ENCODE results near the gene PKNOX2. TPM values are rescaled to one million over a fixed set of nuclear protein-coding genes. Genes with fewer than 3 reads are reported as not detected.

Gene PKNOX2
- total RNA-seq, 1 donor from 2014 or later = 2.6 TPM

GRCh38 chr11:125308246-125308645 lies 143.7 kb downstream of the PKNOX2 start:
- no peak for DNase-seq (ENCODE audit: low spot score)

GRCh38 chr11:125312391-125312790 lies 147.8 kb downstream of the PKNOX2 start:
- peak; percentile 84 for DNase-seq (ENCODE audit: low spot score)

GRCh38 chr11:125312812-125313211 lies 148.3 kb downstream of the PKNOX2 start:
- no peak for DNase-seq (ENCODE audit: low spot score)

GRCh38 chr11:125313271-125314219 lies 149.0 kb downstream of the PKNOX2 start:
- peak; percentile 67 for DNase-seq (ENCODE audit: low spot score)

- no peak for DNase-seq (ENCODE audit: low spot score)
Measured at GRCh38 chr11:125314276-125315078, 149.9 kb downstream of the PKNOX2 start.

GRCh38 chr11:125315079-125315740 lies 150.7 kb downstream of the PKNOX2 start:
- no peak for DNase-seq (ENCODE audit: low spot score)

GRCh38 chr11:125317416-125317815 lies 152.9 kb downstream of the PKNOX2 start:
- DNase-seq (ENCODE audit: low spot score) = no peak

GRCh38 chr11:125319649-125320048 lies 155.1 kb downstream of the PKNOX2 start:
- DNase-seq (ENCODE audit: low spot score) = no peak

GRCh38 chr11:125320347-125321076 lies 156.0 kb downstream of the PKNOX2 start:
- no peak for DNase-seq (ENCODE audit: low spot score)

GRCh38 chr11:125322289-125322688 lies 157.7 kb downstream of the PKNOX2 start:
- no peak for DNase-seq (ENCODE audit: low spot score)

- DNase-seq (ENCODE audit: low spot score) = no peak
Measured at GRCh38 chr11:125325196-125325595, 160.6 kb downstream of the PKNOX2 start.

- DNase-seq (ENCODE audit: low spot score) = peak; percentile 76
Measured at GRCh38 chr11:125326126-125326525, 161.6 kb downstream of the PKNOX2 start.

- DNase-seq (ENCODE audit: low spot score) = peak; percentile 53
Measured at GRCh38 chr11:125327518-125328224, 163.1 kb downstream of the PKNOX2 start.

GRCh38 chr11:125328225-125328580 lies 163.7 kb downstream of the PKNOX2 start:
- DNase-seq (ENCODE audit: low spot score) = no peak

GRCh38 chr11:125329786-125330185 lies 165.2 kb downstream of the PKNOX2 start:
- DNase-seq (ENCODE audit: low spot score) = peak; percentile 84

GRCh38 chr11:125330462-125331325 lies 166.1 kb downstream of the PKNOX2 start:
- DNase-seq (ENCODE audit: low spot score) = peak; percentile 43

GRCh38 chr11:125331357-125332035 lies 166.9 kb downstream of the PKNOX2 start:
- peak; percentile 55 for DNase-seq (ENCODE audit: low spot score)

GRCh38 chr11:125332821-125333220 lies 168.3 kb downstream of the PKNOX2 start:
- DNase-seq (ENCODE audit: low spot score) = peak; percentile 75
